GM23248 (cell line): ENCODE results near the gene PADI2. TPM values are rescaled to one million over a fixed set of nuclear protein-coding genes. Genes with fewer than 3 reads are reported as not detected.

Experiments
- DNase-seq: peaks from one replicate; pipeline ENCODE4 v3.0.0-alpha.2; 2015
- H2AFZ ChIP-seq: fragments of 200-600 bp; sonication (generic); 2 replicates; pipeline ENCODE4 v1.6.1; 2016; ENCODE audit warnings: antibody characterized with exemption
- H3F3A ChIP-seq: fragments of 200-600 bp; sonication (generic); 2 replicates; pipeline ENCODE4 v1.6.1; 2016; ENCODE audit warnings: mild to moderate bottlenecking, antibody characterized with exemption, mixed run types; ENCODE audit not compliant: insufficient read depth
- H3K27ac ChIP-seq: fragments of 200-600 bp; sonication (generic); 2 replicates; pipeline ENCODE4 v1.5.1; 2016; ENCODE audit warnings: mild to moderate bottlenecking
- H3K27me3 ChIP-seq: fragments of 200-600 bp; sonication (generic); replicated peaks from 2 replicates; pipeline ENCODE4 v1.6.1; 2016; ENCODE audit warnings: mild to moderate bottlenecking; ENCODE audit not compliant: insufficient read depth
- H3K36me3 ChIP-seq: fragments of 200-600 bp; sonication (generic); 2 replicates; pipeline ENCODE4 v1.6.1; 2016; ENCODE audit warnings: low read depth, mild to moderate bottlenecking
- H3K4me1 ChIP-seq: fragments of 200-600 bp; sonication (generic); 2 replicates; pipeline ENCODE4 v1.6.1; 2016; ENCODE audit warnings: mild to moderate bottlenecking; ENCODE audit not compliant: insufficient read depth
- H3K4me2 ChIP-seq: fragments of 200-600 bp; sonication (generic); one replicate; pipeline ENCODE4 v1.6.1; 2016; ENCODE audit warnings: mild to moderate bottlenecking; ENCODE audit not compliant: unreplicated experiment
- H3K4me3 ChIP-seq: fragments of 200-600 bp; sonication (generic); 2 replicates; pipeline ENCODE4 v1.5.1; 2016; ENCODE audit warnings: mild to moderate bottlenecking
- H3K79me2 ChIP-seq: fragments of 200-600 bp; sonication (generic); 2 replicates; pipeline ENCODE4 v1.6.1; 2016; ENCODE audit warnings: mild to moderate bottlenecking; ENCODE audit not compliant: insufficient read depth
- H3K9ac ChIP-seq: fragments of 200-600 bp; sonication (generic); 2 replicates; pipeline ENCODE4 v1.6.1; 2016; ENCODE audit warnings: mild to moderate bottlenecking
- H3K9me2 ChIP-seq: fragments of 200-600 bp; sonication (generic); 2 replicates; pipeline ENCODE4 v1.6.1; 2016; ENCODE audit warnings: mixed run types, mild to moderate bottlenecking, moderate library complexity; ENCODE audit not compliant: insufficient read depth
- H3K9me3 ChIP-seq: fragments of 200-600 bp; sonication (generic); one replicate; pipeline ENCODE4 v1.6.1; 2017; ENCODE audit warnings: low read depth
- H4K20me1 ChIP-seq: fragments of 200-600 bp; sonication (generic); 2 replicates; pipeline ENCODE4 v1.6.0; 2016; ENCODE audit not compliant: insufficient read depth
- EZH2 ChIP-seq: fragments of 200-600 bp; sonication (generic); IDR thresholded peaks from 2 replicates; pipeline ENCODE4 v1.6.1; 2018; ENCODE audit warnings: antibody characterized with exemption, mild to moderate bottlenecking; ENCODE audit not compliant: insufficient read depth, poor library complexity, severe bottlenecking
- EZH2phosphoT487 ChIP-seq: fragments of 200-600 bp; sonication (generic); IDR thresholded peaks from 2 replicates; pipeline ENCODE4 v1.6.1; 2018; ENCODE audit warnings: antibody characterized with exemption, moderate library complexity, mild to moderate bottlenecking, low read depth; ENCODE audit not compliant: insufficient read depth
- WGBS, 2 experiments: methylation state at CpG; one replicate each; pipeline ENCODE4 v1.1.6; 2015 to 2017; ENCODE audit warnings: low lambda C conversion rate in 2 of 2, low coverage in 1 of 2; ENCODE audit errors: missing lambda C conversion rate in 2 of 2; 5-methylcytosine and 5-hydroxymethylcytosine counted together
- in situ Hi-C: fragments of 300-500 bp; cut with MboI; formaldehyde crosslinking; loops from 2 replicates; pipeline ENCODE4 v1.15.0; 2020
- polyA plus RNA-seq: library from polyadenylated mRNA; unstranded; fragments of >200 nt; fragmentation: Nextera tagmentation; extraction: Ambion mirVana; gene quantifications from 2 replicates; pipeline ENCODE4 v1.2.1, GENCODE V29; 2016
- total RNA-seq: library from RNA; depleted of rRNA; stranded (reverse); fragments of >200 nt; shearing (Covaris generic); gene quantifications from 2 replicates; pipeline ENCODE4 v1.2.3, GENCODE V29; 2014; rRNA removed

The PADI2 gene
- total and polyA plus RNA-seq, 2 experiments from 2014 or later = 0.11 to 0.22 TPM

GRCh38 chr1:17023102-17023501 lies 96.1 kb downstream of the PADI2 start:
- WGBS, 2 experiments = 79 to 83% methylated on average over 4 of the region's 4 CpGs
- H3K4me3 ChIP-seq = no peak overlapping the region
- H3K9ac ChIP-seq = no peak overlapping the region
- H3K36me3 ChIP-seq = peaks cover 45% of the 10 kb centered on the region
- H2AFZ ChIP-seq = no peak overlapping the region
- H3K27ac ChIP-seq = no peak overlapping the region
- H3K4me1 ChIP-seq = peaks cover 11% of the 10 kb centered on the region
- DNase-seq = no peak
- no peaks in the 10 kb centered on the region for H3K9me2 ChIP-seq
- in situ Hi-C loops = no loop called here
- H3K9me3 ChIP-seq = no peaks in the 10 kb centered on the region
- H3K4me2 ChIP-seq = no peak overlapping the region
- H3K27me3 ChIP-seq = no peaks in the 10 kb centered on the region
- no peaks in the 10 kb centered on the region for H3K79me2 ChIP-seq
- no peak for TF ChIP-seq EZH2phosphoT487
- no peak for TF ChIP-seq EZH2
- H3F3A ChIP-seq = peaks cover 26% of the 10 kb centered on the region
- no peaks in the 10 kb centered on the region for H4K20me1 ChIP-seq

GRCh38 chr1:17021896-17022295 lies 97.4 kb downstream of the PADI2 start:
- Histone ChIP-seq H3K27ac (no peak overlapping the region), H3K27me3 (no peaks in the 10 kb centered on the region), H3K9me3 (no peaks in the 10 kb centered on the region), H3K4me3 (no peak overlapping the region), H3K9ac (no peak overlapping the region), H3K4me2 (no peak overlapping the region), H4K20me1 (no peaks in the 10 kb centered on the region), H3K4me1 (no peaks in the 10 kb centered on the region), H3K9me2 (no peaks in the 10 kb centered on the region), H3K79me2 (no peaks in the 10 kb centered on the region), H3F3A (peaks cover 15% of the 10 kb centered on the region), H2AFZ (no peak overlapping the region), H3K36me3 (peaks cover 45% of the 10 kb centered on the region)
- in situ Hi-C loops = no loop called here
- no peak for DNase-seq
- TF ChIP-seq EZH2 = no peak
- TF ChIP-seq EZH2phosphoT487 = no peak
- 94 to 98% methylated on average over 10 of the region's 10 CpGs for WGBS, 2 experiments

GRCh38 chr1:17020502-17020901 lies 98.7 kb downstream of the PADI2 start:
- H3K27me3 ChIP-seq = no peaks in the 10 kb centered on the region
- 95 to 100% methylated on average over 2 of the region's 2 CpGs for WGBS, 2 experiments
- peaks cover 25% of the 10 kb centered on the region for H3F3A ChIP-seq
- DNase-seq = no peak
- TF ChIP-seq EZH2 = no peak
- TF ChIP-seq EZH2phosphoT487 = no peak
- H3K79me2 ChIP-seq = no peaks in the 10 kb centered on the region
- peaks cover 40% of the 10 kb centered on the region for H3K36me3 ChIP-seq
- H4K20me1 ChIP-seq = no peaks in the 10 kb centered on the region
- no peak overlapping the region for H3K4me3 ChIP-seq
- H2AFZ ChIP-seq = no peak overlapping the region
- no peak overlapping the region for H3K27ac ChIP-seq
- no peak overlapping the region for H3K9ac ChIP-seq
- H3K9me3 ChIP-seq = no peaks in the 10 kb centered on the region
- no peaks in the 10 kb centered on the region for H3K9me2 ChIP-seq
- H3K4me2 ChIP-seq = no peak overlapping the region
- in situ Hi-C loops = no loop called here
- H3K4me1 ChIP-seq = no peaks in the 10 kb centered on the region

GRCh38 chr1:17018849-17019248 lies 100.4 kb downstream of the PADI2 start:
- peaks cover 29% of the 10 kb centered on the region; the same call in 1 of the 2 replicates for H3K36me3 ChIP-seq
- no peaks in the 10 kb centered on the region for H3K9me2 ChIP-seq
- WGBS, 2 experiments = 5% methylated on average over 1 of the region's 1 CpG

GRCh38 chr1:17017435-17017834 lies 101.8 kb downstream of the PADI2 start:
- no peaks in the 10 kb centered on the region for H3K9me2 ChIP-seq
- H3K27me3 ChIP-seq = no peaks in the 10 kb centered on the region
- no peak overlapping the region for H2AFZ ChIP-seq
- H3K79me2 ChIP-seq = no peaks in the 10 kb centered on the region
- H3K27ac ChIP-seq = no peak overlapping the region
- H3K4me3 ChIP-seq = no peak overlapping the region
- no peak overlapping the region for H3K9ac ChIP-seq
- TF ChIP-seq EZH2phosphoT487 (no peak), EZH2 (no peak)
- peaks cover 17% of the 10 kb centered on the region; the same call in 1 of the 2 replicates for H3K36me3 ChIP-seq
- WGBS, 2 experiments = 95 to 98% methylated on average over 7 of the region's 7 CpGs
- DNase-seq = no peak
- H3F3A ChIP-seq = peaks cover 27% of the 10 kb centered on the region
- in situ Hi-C loops = no loop called here
- peaks cover 9% of the 10 kb centered on the region for H3K4me1 ChIP-seq
- H3K4me2 ChIP-seq = no peak overlapping the region
- H4K20me1 ChIP-seq = no peaks in the 10 kb centered on the region
- no peaks in the 10 kb centered on the region for H3K9me3 ChIP-seq

More at GRCh38 chr1:17018849-17019248, 100.4 kb downstream of the PADI2 start:
- no peaks in the 10 kb centered on the region for H3K9me3 ChIP-seq
- no peak overlapping the region for H3K27ac ChIP-seq
- no peaks in the 10 kb centered on the region for H3K4me1 ChIP-seq
- TF ChIP-seq EZH2 (no peak), EZH2phosphoT487 (no peak)
- no peaks in the 10 kb centered on the region for H3K79me2 ChIP-seq
- no peak overlapping the region for H3K4me3 ChIP-seq
- no peak overlapping the region for H2AFZ ChIP-seq
- H4K20me1 ChIP-seq = no peaks in the 10 kb centered on the region
- H3K4me2 ChIP-seq = no peak overlapping the region
- DNase-seq = no peak
- H3K9ac ChIP-seq = no peak overlapping the region
- in situ Hi-C loops = no loop called here
- H3K27me3 ChIP-seq = no peaks in the 10 kb centered on the region
- peaks cover 27% of the 10 kb centered on the region for H3F3A ChIP-seq

Other genes starting within 250 kb of the PADI2 start
- gene RNU1-2, start 223.5 kb downstream of the PADI2 start, total RNA-seq = under 0.01 TPM in 1 of 2 replicates, not detected in the other
- gene RNU1-2, start 223.5 kb downstream of the PADI2 start, polyA plus RNA-seq = not detected in 2 replicates
- 17.6 and 24.0 TPM in 2 replicates for gene CROCC, start 197.5 kb downstream of the PADI2 start, total RNA-seq
- 5.2 and 7.0 TPM in 2 replicates for gene CROCC, start 197.5 kb downstream of the PADI2 start, polyA plus RNA-seq
- gene MFAP2, start 138.8 kb downstream of the PADI2 start, total RNA-seq = 164 and 189 TPM in 2 replicates
- 469 and 471 TPM in 2 replicates for gene MFAP2, start 138.8 kb downstream of the PADI2 start, polyA plus RNA-seq
- 29.6 and 44.6 TPM in 2 replicates for gene ATP13A2, start 107.5 kb downstream of the PADI2 start, total RNA-seq
- 30.5 and 32.4 TPM in 2 replicates for gene ATP13A2, start 107.5 kb downstream of the PADI2 start, polyA plus RNA-seq
- gene SDHB, start 65.4 kb downstream of the PADI2 start, total RNA-seq = 84.1 and 126 TPM in 2 replicates
- 124 and 132 TPM in 2 replicates for gene SDHB, start 65.4 kb downstream of the PADI2 start, polyA plus RNA-seq
- gene PADI1, start 85.7 kb upstream of the PADI2 start, total RNA-seq = under 0.01 TPM in 1 of 2 replicates, not detected in the other
- gene PADI1, start 85.7 kb upstream of the PADI2 start, polyA plus RNA-seq = 0.11 and 0.14 TPM in 2 replicates
- not detected in 2 replicates for gene PADI3, start 129.6 kb upstream of the PADI2 start, total RNA-seq
- not detected in 2 replicates for gene PADI3, start 129.6 kb upstream of the PADI2 start, polyA plus RNA-seq
- not detected in 2 replicates for gene PADI4, start 188.7 kb upstream of the PADI2 start, total RNA-seq
- not detected in 2 replicates for gene PADI4, start 188.7 kb upstream of the PADI2 start, polyA plus RNA-seq